ENCODE measurements around the gene RMRP.

- TF ChIP-seq, protein P1, sequence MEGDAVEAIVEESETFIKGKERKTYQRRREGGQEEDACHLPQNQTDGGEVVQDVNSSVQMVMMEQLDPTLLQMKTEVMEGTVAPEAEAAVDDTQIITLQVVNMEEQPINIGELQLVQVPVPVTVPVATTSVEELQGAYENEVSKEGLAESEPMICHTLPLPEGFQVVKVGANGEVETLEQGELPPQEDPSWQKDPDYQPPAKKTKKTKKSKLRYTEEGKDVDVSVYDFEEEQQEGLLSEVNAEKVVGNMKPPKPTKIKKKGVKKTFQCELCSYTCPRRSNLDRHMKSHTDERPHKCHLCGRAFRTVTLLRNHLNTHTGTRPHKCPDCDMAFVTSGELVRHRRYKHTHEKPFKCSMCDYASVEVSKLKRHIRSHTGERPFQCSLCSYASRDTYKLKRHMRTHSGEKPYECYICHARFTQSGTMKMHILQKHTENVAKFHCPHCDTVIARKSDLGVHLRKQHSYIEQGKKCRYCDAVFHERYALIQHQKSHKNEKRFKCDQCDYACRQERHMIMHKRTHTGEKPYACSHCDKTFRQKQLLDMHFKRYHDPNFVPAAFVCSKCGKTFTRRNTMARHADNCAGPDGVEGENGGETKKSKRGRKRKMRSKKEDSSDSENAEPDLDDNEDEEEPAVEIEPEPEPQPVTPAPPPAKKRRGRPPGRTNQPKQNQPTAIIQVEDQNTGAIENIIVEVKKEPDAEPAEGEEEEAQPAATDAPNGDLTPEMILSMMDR (IDR thresholded peaks at IDR 0.05; ENCODE audit: low read length), result no peak
- TF ChIP-seq EZH2 (IDR thresholded peaks at IDR 0.05; ENCODE audit: borderline replicate concordance, low read length), result no peak
These were observed 18.2 kb downstream of the RMRP start for GRCh38 chr9:35639631-35640030.

All from OCI-LY1 (cell line).